HG03354 (cell line): ENCODE measurements around the gene KRTDAP.

Experiments used
- ATAC-seq: cut with Tn5 transposase; IDR thresholded peaks from one replicate; pipeline ENCODE4 v1.9.1; 2021; ENCODE audit warnings: mild to moderate bottlenecking; ENCODE audit not compliant: unreplicated experiment, poor library complexity, severe bottlenecking

Gene KRTDAP

DNA sequence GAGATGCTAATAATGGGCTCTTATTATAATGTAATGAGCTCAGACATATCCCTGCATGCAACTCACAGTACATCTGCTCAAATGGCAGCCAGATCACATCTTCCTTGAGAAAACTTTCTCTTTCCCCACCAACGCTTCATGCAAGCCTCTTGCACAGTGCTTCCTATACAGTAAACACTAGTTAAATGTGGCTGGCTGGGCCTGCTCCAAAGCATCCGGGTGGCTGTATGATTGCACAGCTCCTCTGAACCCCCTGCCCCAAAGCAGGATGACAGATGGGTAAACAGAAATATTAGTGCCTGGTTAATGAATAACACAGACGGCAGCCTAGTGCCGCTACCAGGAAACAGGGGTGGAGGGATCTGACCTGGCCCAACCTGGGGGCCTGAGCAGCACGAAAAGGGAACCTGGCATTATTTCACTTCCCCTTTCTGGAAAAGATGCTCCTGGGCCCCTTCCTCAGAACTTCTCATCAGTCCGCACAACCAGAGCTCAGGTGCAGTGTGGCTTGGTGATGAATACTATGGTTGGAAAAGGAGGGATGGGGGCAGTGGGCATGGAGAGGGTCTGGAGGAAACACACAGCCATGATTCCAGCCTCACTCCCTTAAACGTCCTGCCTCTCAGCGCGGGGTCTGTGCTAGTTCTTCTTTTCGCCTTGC, 31.4 kb downstream of the KRTDAP start:
- peak; percentile 60 for ATAC-seq

DNA sequence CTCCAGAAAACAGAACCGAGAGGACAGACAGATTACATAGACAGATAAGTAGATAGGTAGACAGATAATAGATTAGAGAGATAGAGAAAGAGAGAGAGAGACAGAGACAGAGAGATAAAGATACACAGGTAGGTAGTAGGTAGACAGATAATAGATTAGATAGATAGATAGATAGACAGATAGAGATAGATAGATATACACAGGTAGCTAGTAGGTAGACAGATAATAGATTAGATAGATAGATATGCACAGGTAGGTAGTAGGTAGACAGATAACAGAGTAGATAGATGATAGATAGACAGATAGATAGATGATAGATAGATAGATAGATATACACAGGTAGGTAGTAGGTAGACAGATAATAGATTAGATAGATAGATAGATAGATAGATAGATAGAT, 32.1 kb downstream of the KRTDAP start:
- ATAC-seq, result no peak

DNA sequence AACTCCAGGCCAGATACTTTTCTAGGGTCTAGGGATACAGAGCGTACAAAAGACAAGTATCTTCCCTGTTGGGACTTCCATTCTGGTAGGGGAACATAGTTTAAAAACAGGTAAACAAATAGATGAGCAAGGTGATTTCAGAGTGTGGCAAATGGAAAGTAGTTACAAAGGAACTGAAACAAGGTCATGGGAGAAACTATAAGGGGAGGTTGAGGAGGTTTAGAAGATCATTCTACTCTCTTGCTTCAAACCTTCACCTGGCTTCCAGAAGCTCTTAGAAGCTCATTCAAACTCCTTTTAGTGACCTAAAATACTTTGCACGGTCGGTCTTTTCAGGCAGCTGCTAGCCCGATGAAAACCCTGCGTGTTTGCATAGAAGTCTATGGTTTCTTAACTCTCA, 33.1 kb downstream of the KRTDAP start:
- ATAC-seq, result no peak

DNA sequence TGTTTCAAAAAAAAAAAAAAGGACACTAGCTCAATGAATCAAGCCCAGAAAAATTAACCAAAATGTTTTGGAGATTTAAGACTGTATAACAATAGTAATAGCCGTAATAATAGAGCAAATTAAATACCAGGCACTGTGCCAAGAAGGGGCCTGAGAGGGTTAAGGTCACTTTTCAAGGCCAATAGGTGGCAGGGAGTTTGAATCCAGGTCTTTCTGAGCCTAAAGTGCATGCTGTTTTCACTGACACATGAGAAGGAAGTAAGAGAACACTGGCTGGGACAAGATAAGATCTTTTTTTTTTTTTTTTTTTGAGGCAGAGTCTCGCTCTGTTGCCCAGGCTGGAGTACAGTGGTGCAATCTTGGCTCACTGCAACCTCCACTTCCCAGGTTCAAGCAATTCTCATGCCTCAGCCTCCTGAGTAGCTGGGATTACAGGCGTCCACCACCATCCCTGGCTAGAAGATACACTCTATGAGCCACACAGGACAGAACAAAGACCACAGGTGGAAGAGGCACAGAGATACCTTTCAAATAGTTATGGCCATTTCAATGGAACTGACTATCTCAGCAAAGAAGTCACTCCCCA, 34.6 kb downstream of the KRTDAP start:
- ATAC-seq, result no peak

DNA sequence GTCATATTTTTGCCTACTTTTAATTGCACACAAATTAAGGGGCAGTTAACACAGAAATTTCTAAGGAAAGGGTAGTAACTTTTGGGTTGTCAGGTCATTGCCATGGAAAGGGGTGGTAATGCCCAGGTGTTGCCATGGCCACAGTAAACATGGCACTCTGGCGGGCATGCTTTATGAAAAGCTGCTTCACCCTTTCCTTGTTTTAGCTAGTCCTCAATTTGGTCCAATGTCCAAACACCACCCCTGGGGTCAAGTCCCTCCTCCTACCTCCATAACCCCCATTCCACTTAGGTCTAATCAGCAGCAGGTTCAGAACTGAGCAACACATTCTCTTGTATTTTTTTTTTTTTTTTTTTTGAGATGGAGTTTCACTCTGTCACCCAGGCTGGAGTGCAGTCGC, 35.6 kb downstream of the KRTDAP start:
- ATAC-seq, result no peak

DNA sequence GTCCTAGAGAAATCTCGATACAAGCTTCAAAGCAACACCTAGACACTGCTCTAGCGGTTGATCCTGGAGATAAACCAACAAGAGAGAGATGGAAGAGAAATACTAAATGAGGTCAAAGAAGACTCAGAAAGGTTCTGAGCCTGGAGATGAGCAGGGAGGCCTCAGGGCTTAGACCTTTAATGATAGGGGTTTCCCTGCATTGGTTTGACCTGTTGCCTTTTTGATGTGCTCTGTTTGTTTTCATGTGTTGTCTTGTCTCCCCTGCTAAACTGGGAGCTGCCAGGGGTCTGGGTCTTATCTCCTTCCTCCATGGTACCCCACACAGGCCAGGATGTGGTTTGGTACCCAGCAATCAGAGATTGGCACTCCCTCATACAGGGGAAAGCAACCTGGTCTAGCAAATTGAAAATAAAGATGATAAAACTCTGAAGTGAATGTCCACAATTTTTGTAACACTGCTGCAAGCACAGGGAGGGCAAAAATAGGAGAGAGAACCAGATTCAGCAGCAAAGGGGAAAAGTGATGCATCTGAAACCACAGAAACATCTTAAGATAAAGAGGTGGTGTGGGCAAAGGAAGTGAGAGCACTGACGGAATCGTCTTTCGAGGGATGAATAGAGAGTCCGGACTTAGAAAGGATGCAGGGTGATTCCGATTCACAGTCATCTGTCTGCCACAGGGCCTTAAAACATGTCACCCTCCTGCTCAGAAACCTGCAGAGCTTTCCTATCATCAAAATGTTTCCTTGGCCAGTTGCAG, 38.7 kb downstream of the KRTDAP start:
- no peak for ATAC-seq

DNA sequence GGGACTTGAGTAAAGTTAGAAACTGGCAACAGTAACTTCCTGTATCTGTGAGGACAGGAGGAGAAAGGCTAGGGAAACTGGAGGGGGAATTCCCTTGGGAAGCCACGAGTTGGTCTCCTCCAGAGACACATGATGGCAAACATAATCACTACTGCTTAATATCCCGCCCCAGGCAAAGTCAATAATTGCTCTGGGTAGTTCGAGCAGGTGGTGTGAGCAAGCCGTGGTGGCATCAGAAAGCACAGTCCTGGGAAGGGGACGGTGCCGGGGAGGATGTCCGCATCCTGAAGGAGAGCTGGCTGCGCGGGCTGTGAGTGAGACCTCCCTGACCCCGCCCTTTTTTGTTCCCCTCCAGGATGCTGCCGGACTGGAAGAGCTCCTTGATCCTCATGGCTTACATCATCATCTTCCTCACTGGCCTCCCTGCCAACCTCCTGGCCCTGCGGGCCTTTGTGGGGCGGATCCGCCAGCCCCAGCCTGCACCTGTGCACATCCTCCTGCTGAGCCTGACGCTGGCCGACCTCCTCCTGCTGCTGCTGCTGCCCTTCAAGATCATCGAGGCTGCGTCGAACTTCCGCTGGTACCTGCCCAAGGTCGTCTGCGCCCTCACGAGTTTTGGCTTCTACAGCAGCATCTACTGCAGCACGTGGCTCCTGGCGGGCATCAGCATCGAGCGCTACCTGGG, 40.8 kb downstream of the KRTDAP start:
- no peak for ATAC-seq

GRCh38 chr19:35447606-35448469, 42.4 kb downstream of the KRTDAP start, which contains the start of gene FFAR2:
TSS of gene FFAR2 (plus strand) at chr19:35448257. CDS start at chr19:35449715, 1,458 bp downstream.
- no peak for ATAC-seq

DNA sequence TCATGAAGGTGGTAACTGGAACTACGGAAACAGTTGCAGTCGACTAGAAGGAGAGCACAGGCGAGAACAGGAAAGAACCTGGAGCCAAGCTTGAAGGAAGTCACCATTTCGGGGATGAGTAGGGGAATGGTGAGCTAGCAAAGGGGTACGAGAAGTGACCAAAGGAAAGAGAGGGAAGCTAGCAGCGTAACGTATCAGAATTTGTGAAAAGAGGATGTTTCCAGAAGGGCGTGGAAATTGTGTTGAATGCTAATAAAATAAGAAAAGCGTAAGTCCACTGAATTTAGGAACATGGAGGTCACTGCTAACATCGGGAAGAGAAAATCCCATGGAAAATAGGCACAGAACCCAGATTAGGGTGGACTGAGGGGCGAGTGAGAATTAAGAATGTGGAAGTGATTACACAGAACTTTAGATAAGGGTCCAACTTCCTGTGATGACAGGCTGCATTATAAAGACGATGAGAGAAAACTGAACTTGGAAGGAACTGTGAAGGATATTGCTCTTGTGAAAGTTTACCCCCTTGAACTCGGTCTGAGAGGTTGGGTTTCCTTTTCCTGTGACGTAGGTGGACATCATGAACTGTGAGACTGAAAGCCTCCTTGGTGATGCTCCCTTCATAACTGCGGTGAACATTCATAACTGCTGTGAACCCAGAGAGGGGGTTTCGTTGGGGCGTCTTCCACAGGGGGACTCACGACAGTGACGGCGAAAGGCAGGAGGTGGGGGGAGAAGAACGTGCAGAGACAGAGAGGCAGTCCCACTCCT, 44.3 kb downstream of the KRTDAP start:
- ATAC-seq, result no peak

- no peak for ATAC-seq
Measured at GRCh38 chr19:35444735-35445134, 45.5 kb downstream of the KRTDAP start.

DNA sequence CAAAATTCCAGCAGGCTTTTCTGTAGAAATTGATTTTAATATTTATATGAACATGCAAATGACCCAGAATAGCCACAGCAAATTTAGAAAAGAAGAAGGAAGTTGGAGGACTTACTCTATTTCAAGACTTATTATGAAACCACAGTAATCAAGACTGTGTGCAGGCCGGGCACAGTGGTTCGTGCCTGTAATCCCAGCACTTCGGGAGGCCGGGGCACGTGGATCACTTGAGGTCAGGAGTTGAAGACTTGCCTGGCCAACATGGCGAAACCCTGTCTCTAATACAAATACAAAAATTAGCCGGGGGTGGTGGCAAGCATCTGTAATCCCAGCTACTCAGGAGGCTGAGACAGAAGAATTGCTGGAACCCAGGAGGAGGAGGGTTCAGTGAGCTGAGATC, 48.2 kb downstream of the KRTDAP start:
- ATAC-seq, result no peak

GRCh38 chr19:35439921-35440320, 50.3 kb downstream of the KRTDAP start:
- no peak for ATAC-seq

DNA sequence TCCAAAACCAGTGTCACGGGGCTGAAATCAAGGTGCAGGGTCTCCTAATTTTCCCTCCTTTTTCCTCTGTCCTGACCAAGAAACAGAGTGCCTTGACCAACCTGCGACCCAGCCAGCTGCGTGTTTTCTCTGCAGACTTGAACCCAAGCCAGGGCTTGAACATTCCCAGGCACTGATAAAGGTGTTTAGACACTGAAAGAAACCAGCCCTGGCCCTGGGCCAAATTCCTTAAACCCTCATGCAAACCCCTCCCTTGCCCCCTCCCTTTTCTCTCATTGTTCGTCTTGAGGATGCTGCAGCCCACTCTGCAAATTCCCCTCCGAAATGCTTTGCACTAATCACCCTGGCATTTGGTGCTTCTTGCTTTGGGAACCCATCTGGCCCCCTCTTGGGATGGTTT, 51.7 kb downstream of the KRTDAP start:
- ATAC-seq, result no peak

DNA sequence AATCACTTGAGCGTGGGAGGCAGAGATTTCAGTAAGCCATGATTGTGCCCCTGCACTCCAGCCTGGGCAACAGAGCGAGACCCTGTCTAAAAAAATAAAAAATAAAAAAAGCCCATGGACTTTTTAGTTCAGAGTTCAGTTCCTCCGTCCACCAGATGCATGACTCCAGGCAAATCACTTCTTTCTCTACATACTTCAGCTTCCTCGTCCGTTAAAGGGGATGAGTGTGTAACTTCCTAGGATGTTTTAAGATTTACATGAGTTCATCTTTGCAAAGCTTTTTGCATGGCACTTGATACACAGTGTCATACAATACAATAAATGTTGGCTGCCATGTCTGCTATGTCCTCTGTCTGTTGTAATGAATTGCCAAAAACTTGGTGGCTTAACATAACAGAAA, 52.2 kb downstream of the KRTDAP start:
- no peak for ATAC-seq

DNA sequence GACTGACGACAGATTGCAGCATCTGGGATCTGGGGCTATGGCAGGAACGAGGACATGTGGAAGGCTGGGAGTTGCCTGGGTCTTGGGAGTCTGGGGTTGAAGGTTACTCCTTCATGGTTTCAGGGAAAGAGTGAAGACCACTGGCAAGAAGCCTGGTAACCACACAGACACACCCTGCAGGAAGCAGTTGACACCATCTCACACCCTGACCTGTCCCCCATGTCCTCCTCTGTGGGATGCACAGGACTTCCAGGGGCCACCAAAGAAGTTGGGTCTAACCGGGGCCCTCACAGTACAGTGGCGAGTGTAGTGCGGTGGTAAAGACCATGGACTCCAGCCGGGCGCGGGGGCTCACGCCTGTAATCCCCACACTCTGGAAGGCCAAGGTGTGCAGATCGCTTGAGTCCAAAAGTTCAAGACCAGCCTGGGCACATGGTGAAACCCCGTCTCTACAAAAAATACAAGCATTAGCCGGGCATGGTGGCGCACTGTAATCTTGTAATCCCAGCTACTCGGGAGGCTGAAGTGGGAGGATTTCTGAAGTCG, 52.8 kb downstream of the KRTDAP start:
- ATAC-seq, result no peak
